Stimulated activated CD8-positive, alpha-beta memory T cell treated with anti-CD3 and anti-CD28 coated beads, Interleukin-4, amount 100 ng/mL, for 1 hour (primary cell): ENCODE results near the gene AJAP1.

Source experiments
- DNase-seq, 2 donors: peaks; one replicate each; pipeline ENCODE4 v3.0.0-alpha.2; 2020; ENCODE audit warnings: low read depth in 2 of 2, low spot score in 1 of 2

The AJAP1 gene

GRCh38 chr1:4628992-4629391 is 25.4 kb upstream of the AJAP1 start:
- DNase-seq, result no peak

GRCh38 chr1:4630561-4630960 is 23.8 kb upstream of the AJAP1 start:
- DNase-seq, result no peak

GRCh38 chr1:4631321-4631720 is 23.1 kb upstream of the AJAP1 start:
- no peak for DNase-seq

GRCh38 chr1:4633346-4633745 is 21.1 kb upstream of the AJAP1 start:
- DNase-seq, result no peak

GRCh38 chr1:4634156-4634792 is 20.1 kb upstream of the AJAP1 start:
- DNase-seq, result no peak

GRCh38 chr1:4634793-4635406 is 19.5 kb upstream of the AJAP1 start:
- no peak for DNase-seq

GRCh38 chr1:4636186-4636585 is 18.2 kb upstream of the AJAP1 start:
- no peak for DNase-seq

GRCh38 chr1:4636644-4637380 is 17.6 kb upstream of the AJAP1 start:
- no peak for DNase-seq

- DNase-seq, result no peak
These were observed 16.6 kb upstream of the AJAP1 start for GRCh38 chr1:4637616-4638344.

- no peak for DNase-seq
These were observed 16.1 kb upstream of the AJAP1 start for GRCh38 chr1:4638345-4638729.

GRCh38 chr1:4640931-4641330 is 13.5 kb upstream of the AJAP1 start:
- DNase-seq, result no peak

GRCh38 chr1:4647391-4647790 is 7.0 kb upstream of the AJAP1 start:
- no peak for DNase-seq

- DNase-seq, result no peak
These were observed 5.8 kb upstream of the AJAP1 start for GRCh38 chr1:4648657-4649056.

GRCh38 chr1:4650481-4650880 is 3.9 kb upstream of the AJAP1 start:
- DNase-seq, result no peak

- no peak for DNase-seq
These were observed 3.4 kb upstream of the AJAP1 start for GRCh38 chr1:4650981-4651380.

GRCh38 chr1:4652631-4653327 is 1.6 kb upstream of the AJAP1 start:
- peak; percentile 29 to 32 for DNase-seq

GRCh38 chr1:4653328-4653660 is 1.1 kb upstream of the AJAP1 start:
- no peak for DNase-seq

GRCh38 chr1:4654764-4655673 is 610 bp downstream of the AJAP1 start:
- DNase-seq, result no peak

GRCh38 chr1:4655674-4656532 is 1.5 kb downstream of the AJAP1 start:
- DNase-seq, result no peak
